H9 (cell line): Measurements from ENCODE around the gene CNGA4. TPM values are rescaled to one million over a fixed set of nuclear protein-coding genes. Genes with fewer than 3 reads are reported as not detected.
"Not testable (repeated sequence)": the region's sequence is repeated elsewhere in the genome, so short reads cannot be mapped to it uniquely, and the experiment has no call there.

Experiments
- DNase-seq: peaks from one replicate; pipeline ENCODE4 v3.0.0-alpha.2; 2017
- H2AFZ ChIP-seq: one replicate; pipeline ENCODE4 v1.6.1; 2013; ENCODE audit warnings: mild to moderate bottlenecking, low read length, control low read depth, moderate library complexity
- H2AK5ac ChIP-seq: 2 replicates; pipeline ENCODE4 v1.6.1; 2013; ENCODE audit warnings: low read length, control low read depth, mixed read lengths; ENCODE audit not compliant: insufficient read length
- H2BK120ac ChIP-seq: one replicate; pipeline ENCODE4 v1.6.1; 2013; ENCODE audit warnings: low read depth, mild to moderate bottlenecking, low read length, control low read depth, inconsistent platforms; ENCODE audit not compliant: poor library complexity, severe bottlenecking
- H2BK12ac ChIP-seq: 2 replicates; pipeline ENCODE4 v1.6.1; 2013; ENCODE audit warnings: low read length, control low read depth, mixed read lengths, low read depth; ENCODE audit not compliant: insufficient read length
- H2BK15ac ChIP-seq: 2 replicates; pipeline ENCODE4 v1.6.1; 2013; ENCODE audit warnings: low read depth, low read length, control low read depth
- H2BK20ac ChIP-seq: one replicate; pipeline ENCODE4 v1.6.1; 2013; ENCODE audit warnings: low read depth, mild to moderate bottlenecking, low read length, control low read depth, inconsistent platforms; ENCODE audit not compliant: poor library complexity, severe bottlenecking
- H2BK5ac ChIP-seq: 2 replicates; pipeline ENCODE4 v1.6.1; 2013; ENCODE audit warnings: low read length, control low read depth, mixed read lengths; ENCODE audit not compliant: insufficient read length
- H3K14ac ChIP-seq: 2 replicates; pipeline ENCODE4 v1.6.1; 2013; ENCODE audit warnings: low read length, control low read depth; ENCODE audit not compliant: insufficient read depth
- H3K18ac ChIP-seq: 2 replicates; pipeline ENCODE4 v1.6.1; 2013; ENCODE audit warnings: low read depth, mild to moderate bottlenecking, mixed read lengths, low read length, control low read depth; ENCODE audit not compliant: insufficient read length
- H3K23ac ChIP-seq: 2 replicates; pipeline ENCODE4 v1.6.1; 2013; ENCODE audit warnings: low read length, control low read depth, mixed read lengths, low read depth; ENCODE audit not compliant: insufficient read length
- H3K23me2 ChIP-seq: 2 replicates; pipeline ENCODE4 v1.6.1; 2013; ENCODE audit warnings: low read depth, mild to moderate bottlenecking, mixed read lengths, low read length, control low read depth; ENCODE audit not compliant: insufficient read length, poor library complexity, severe bottlenecking
- H3K27ac ChIP-seq: 2 replicates; pipeline ENCODE4 v1.5.1; 2013; ENCODE audit warnings: low read length, control low read depth, mixed read lengths, low read depth; ENCODE audit not compliant: insufficient read length
- H3K27me3 ChIP-seq: 2 replicates; pipeline ENCODE4 v1.6.1; 2013; ENCODE audit warnings: low read length, control low read depth, inconsistent platforms; ENCODE audit not compliant: insufficient read depth
- H3K4ac ChIP-seq: 2 replicates; pipeline ENCODE4 v1.6.1; 2013; ENCODE audit warnings: low read depth, mild to moderate bottlenecking, control low read depth, inconsistent platforms, low read length, moderate library complexity
- H3K4me1 ChIP-seq: 2 replicates; pipeline ENCODE4 v1.6.1; 2013; ENCODE audit warnings: low read length, control low read depth, inconsistent platforms; ENCODE audit not compliant: insufficient read depth
- H3K4me2 ChIP-seq: 2 replicates; pipeline ENCODE4 v1.6.1; 2013; ENCODE audit warnings: low read length, control low read depth, mixed read lengths; ENCODE audit not compliant: insufficient read length, insufficient read depth
- H3K56ac ChIP-seq: 2 replicates; pipeline ENCODE4 v1.6.1; 2013; ENCODE audit warnings: low read depth, mild to moderate bottlenecking, mixed read lengths, low read length, control low read depth; ENCODE audit not compliant: insufficient read length
- H3K79me1 ChIP-seq: 2 replicates; pipeline ENCODE4 v1.6.1; 2013; ENCODE audit warnings: low read depth, mild to moderate bottlenecking, moderate library complexity, low read length, control low read depth, inconsistent platforms; ENCODE audit not compliant: insufficient read depth, poor library complexity, severe bottlenecking
- H3K79me2 ChIP-seq: 2 replicates; pipeline ENCODE4 v1.6.1; 2013; ENCODE audit warnings: low read length, control low read depth, inconsistent platforms; ENCODE audit not compliant: insufficient read depth
- H3K9ac ChIP-seq: 2 replicates; pipeline ENCODE4 v1.6.1; 2013; ENCODE audit warnings: low read length, control low read depth, mixed read lengths; ENCODE audit not compliant: insufficient read length; ENCODE audit errors: extremely low read depth
- H3K9me3 ChIP-seq: one replicate; pipeline ENCODE4 v1.6.1; 2013; ENCODE audit warnings: low read depth, low read length, inconsistent platforms; ENCODE audit not compliant: control insufficient read depth
- H3T11ph ChIP-seq: one replicate; pipeline ENCODE4 v1.6.1; 2013; ENCODE audit warnings: mild to moderate bottlenecking, low read length, control low read depth, inconsistent platforms
- H4K20me1 ChIP-seq: one replicate; pipeline ENCODE4 v1.6.1; 2013; ENCODE audit not compliant: control insufficient read depth, insufficient read length, insufficient read depth
- H4K5ac ChIP-seq: 2 replicates; pipeline ENCODE4 v1.6.1; 2013; ENCODE audit warnings: low read depth, mild to moderate bottlenecking, mixed read lengths, low read length, control low read depth; ENCODE audit not compliant: insufficient read length
- H4K8ac ChIP-seq: replicated peaks from 2 replicates; pipeline ENCODE4 v1.6.1; 2013; ENCODE audit warnings: low read length, control low read depth, mixed read lengths, low read depth; ENCODE audit not compliant: insufficient read length
- H4K91ac ChIP-seq: 2 replicates; pipeline ENCODE4 v1.6.1; 2013; ENCODE audit warnings: low read depth, mild to moderate bottlenecking, moderate library complexity, mixed read lengths, low read length, control low read depth; ENCODE audit not compliant: insufficient read length
- H3K27ac Mint-ChIP-seq, 3 experiments: 2 replicates in 2 of 3; 3 replicates in 1 of 3; pipeline ENCODE4 v1.8.0; 2020 to 2021; ENCODE audit warnings: mixed read lengths in 3 of 3, mild to moderate bottlenecking in 1 of 3, moderate library complexity in 1 of 3
- H3K27me3 Mint-ChIP-seq: 2 replicates; pipeline ENCODE4 v1.8.0; 2021; ENCODE audit warnings: low read depth, mild to moderate bottlenecking, moderate library complexity, mixed read lengths
- H3K36me3 Mint-ChIP-seq, 3 experiments: 2 replicates in 2 of 3; 3 replicates in 1 of 3; pipeline ENCODE4 v1.8.0; 2020 to 2021; ENCODE audit warnings: low read depth in 3 of 3, mixed read lengths in 3 of 3; ENCODE audit not compliant: insufficient read depth in 1 of 3
- H3K4me1 Mint-ChIP-seq, 2 experiments: 2 replicates each; pipeline ENCODE4 v1.8.0; 2020; ENCODE audit warnings: mixed read lengths in 2 of 2
- H3K4me3 Mint-ChIP-seq, 2 experiments: 2 replicates in 1 of 2; 3 replicates in 1 of 2; pipeline ENCODE4 v1.8.0; 2020 to 2021; ENCODE audit warnings: mild to moderate bottlenecking in 2 of 2, mixed read lengths in 2 of 2, moderate library complexity in 1 of 2
- H3K9me3 Mint-ChIP-seq, 2 experiments: 2 replicates in 1 of 2; 3 replicates in 1 of 2; pipeline ENCODE4 v1.8.0; 2020; ENCODE audit warnings: mild to moderate bottlenecking in 2 of 2, mixed read lengths in 2 of 2, moderate library complexity in 1 of 2
- WGBS: extraction: QIAGEN DNeasy Blood & Tissue Kit; methylation state at CpG from one replicate; pipeline ENCODE4 v1.1.7; 2013; ENCODE audit warnings: missing lambda C conversion rate, low lambda C conversion rate, mixed read lengths; ENCODE audit not compliant: insufficient read length; ENCODE audit errors: extremely low coverage; 5-methylcytosine and 5-hydroxymethylcytosine counted together
- total RNA-seq: library from RNA; stranded (reverse); gene quantifications from 2 replicates; pipeline ENCODE4 v1.2.1, GENCODE V29; 2021
- TF ChIP-seq, protein P1 (sequence below): fragments of 200-600 bp; sonication (generic); conservative IDR thresholded peaks from 3 replicates; pipeline ENCODE4 v1.8.0; 2021; ENCODE audit warnings: antibody characterized with exemption, mild to moderate bottlenecking

The CNGA4 gene
- total RNA-seq, 1 experiment from 2014 or later: 0.11 TPM

GRCh38 chr11:6273188-6273587 lies 34.3 kb downstream of the CNGA4 start:
- H3K14ac ChIP-seq: no peak overlapping the region
- H2BK120ac ChIP-seq: no peak overlapping the region
- no peak overlapping the region for H2AK5ac ChIP-seq
- peaks cover 11 to 14% of the 10 kb centered on the region in 2 experiments for H3K4me1 Mint-ChIP-seq
- H3K79me2 ChIP-seq: no peaks in the 10 kb centered on the region
- TF ChIP-seq, protein P1, sequence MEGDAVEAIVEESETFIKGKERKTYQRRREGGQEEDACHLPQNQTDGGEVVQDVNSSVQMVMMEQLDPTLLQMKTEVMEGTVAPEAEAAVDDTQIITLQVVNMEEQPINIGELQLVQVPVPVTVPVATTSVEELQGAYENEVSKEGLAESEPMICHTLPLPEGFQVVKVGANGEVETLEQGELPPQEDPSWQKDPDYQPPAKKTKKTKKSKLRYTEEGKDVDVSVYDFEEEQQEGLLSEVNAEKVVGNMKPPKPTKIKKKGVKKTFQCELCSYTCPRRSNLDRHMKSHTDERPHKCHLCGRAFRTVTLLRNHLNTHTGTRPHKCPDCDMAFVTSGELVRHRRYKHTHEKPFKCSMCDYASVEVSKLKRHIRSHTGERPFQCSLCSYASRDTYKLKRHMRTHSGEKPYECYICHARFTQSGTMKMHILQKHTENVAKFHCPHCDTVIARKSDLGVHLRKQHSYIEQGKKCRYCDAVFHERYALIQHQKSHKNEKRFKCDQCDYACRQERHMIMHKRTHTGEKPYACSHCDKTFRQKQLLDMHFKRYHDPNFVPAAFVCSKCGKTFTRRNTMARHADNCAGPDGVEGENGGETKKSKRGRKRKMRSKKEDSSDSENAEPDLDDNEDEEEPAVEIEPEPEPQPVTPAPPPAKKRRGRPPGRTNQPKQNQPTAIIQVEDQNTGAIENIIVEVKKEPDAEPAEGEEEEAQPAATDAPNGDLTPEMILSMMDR: no peak
- H2BK15ac ChIP-seq: no peak overlapping the region
- no peak overlapping the region for H4K5ac ChIP-seq
- H3K27me3 ChIP-seq: no peaks in the 10 kb centered on the region
- no peak overlapping the region for H3K56ac ChIP-seq
- no CpG with 5 or more reads among the region's 4 CpGs for WGBS
- H3K9me3 Mint-ChIP-seq: no peaks in the 10 kb centered on the region; a peak in 2 of 5 replicates
- H4K20me1 ChIP-seq: no peaks in the 10 kb centered on the region
- no peaks in the 10 kb centered on the region for H3K9me3 ChIP-seq
- H2BK12ac ChIP-seq: no peak overlapping the region
- no peaks in the 10 kb centered on the region for H3K4me1 ChIP-seq
- no peak overlapping the region for H3K27ac Mint-ChIP-seq
- H4K91ac ChIP-seq: no peak overlapping the region
- DNase-seq: no peak
- H3K27me3 Mint-ChIP-seq: peaks cover 68% of the 10 kb centered on the region
- no peak overlapping the region for H2BK20ac ChIP-seq
- H3K27ac ChIP-seq: no peak overlapping the region
- no peak overlapping the region for H3K4me2 ChIP-seq
- H3K18ac ChIP-seq: no peak overlapping the region
- no peak overlapping the region for H3K9ac ChIP-seq
- no peak overlapping the region for H3K4me3 Mint-ChIP-seq
- no peak overlapping the region for H3K4ac ChIP-seq
- no peak overlapping the region for H4K8ac ChIP-seq
- no peaks in the 10 kb centered on the region for H3K79me1 ChIP-seq
- no peaks in the 10 kb centered on the region for H3K23me2 ChIP-seq
- no peak overlapping the region for H2BK5ac ChIP-seq
- H2AFZ ChIP-seq: no peak overlapping the region
- no peak overlapping the region for H3T11ph ChIP-seq
- no peak overlapping the region for H3K23ac ChIP-seq
- peaks cover 0 to 17% (median 0%) of the 10 kb centered on the region in 3 experiments; a peak in 4 of 7 replicates for H3K36me3 Mint-ChIP-seq

DNA sequence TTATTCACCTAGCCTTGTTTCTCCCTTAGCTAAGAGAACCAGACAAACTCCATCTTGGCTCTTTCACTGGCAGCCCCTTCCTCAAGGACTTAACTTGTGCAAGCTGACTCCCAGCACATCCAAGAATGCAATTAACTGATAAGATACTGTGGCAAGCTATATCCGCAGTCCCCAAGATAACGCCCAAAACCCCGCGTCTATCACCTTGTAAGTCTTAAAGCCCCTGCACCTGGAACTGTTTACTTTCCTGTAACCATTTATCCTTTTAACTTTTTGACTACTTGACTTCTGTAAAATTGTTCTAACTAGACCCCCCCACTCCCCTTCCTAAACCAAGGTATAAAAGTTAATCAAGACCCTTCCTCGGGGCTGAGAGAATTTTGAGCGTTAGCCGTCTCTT lies 41.9 kb downstream of the CNGA4 start:
- WGBS: no CpG with 5 or more reads among the region's 7 CpGs
- H3K4ac ChIP-seq, H3K23me2 ChIP-seq, H2BK120ac ChIP-seq, H3K9ac ChIP-seq, H2BK5ac ChIP-seq, H3K14ac ChIP-seq, H2AFZ ChIP-seq, H3K4me2 ChIP-seq, H3K79me2 ChIP-seq, H3K9me3 ChIP-seq, H2BK20ac ChIP-seq, H3K36me3 Mint-ChIP-seq, H2AK5ac ChIP-seq, H4K8ac ChIP-seq, DNase-seq, H3K56ac ChIP-seq, H3K79me1 ChIP-seq, H4K5ac ChIP-seq, H3K27ac ChIP-seq, H3K4me3 Mint-ChIP-seq, H3T11ph ChIP-seq, H2BK15ac ChIP-seq, H3K4me1 ChIP-seq, H4K20me1 ChIP-seq, H3K23ac ChIP-seq, H3K18ac ChIP-seq, H3K9me3 Mint-ChIP-seq, H4K91ac ChIP-seq, H2BK12ac ChIP-seq: not testable (repeated sequence)
- Mint-ChIP-seq H3K27me3 (peaks cover 94% of the 10 kb centered on the region), H3K4me1 (peaks cover 21 to 33% of the 10 kb centered on the region in 2 experiments), H3K27ac (peak overlapping the region in 1 of 3 experiments; percentile 10; a peak in 1 of 7 replicates)
- H3K27me3 ChIP-seq: peaks cover 16% of the 10 kb centered on the region; the same call in 1 of the 2 replicates
